GM21528 (cell line): Measurements from ENCODE around the gene CLPTM1.
"Not testable (repeated sequence)": the region's sequence is repeated elsewhere in the genome, so short reads cannot be mapped to it uniquely, and the experiment has no call there.

ENCODE experiments used
- ATAC-seq: cut with Tn5 transposase; IDR thresholded peaks from one replicate; pipeline ENCODE4 v1.9.1; 2021; ENCODE audit warnings: mild to moderate bottlenecking, moderate library complexity; ENCODE audit not compliant: unreplicated experiment, low FRiP score

Gene CLPTM1, protein sequence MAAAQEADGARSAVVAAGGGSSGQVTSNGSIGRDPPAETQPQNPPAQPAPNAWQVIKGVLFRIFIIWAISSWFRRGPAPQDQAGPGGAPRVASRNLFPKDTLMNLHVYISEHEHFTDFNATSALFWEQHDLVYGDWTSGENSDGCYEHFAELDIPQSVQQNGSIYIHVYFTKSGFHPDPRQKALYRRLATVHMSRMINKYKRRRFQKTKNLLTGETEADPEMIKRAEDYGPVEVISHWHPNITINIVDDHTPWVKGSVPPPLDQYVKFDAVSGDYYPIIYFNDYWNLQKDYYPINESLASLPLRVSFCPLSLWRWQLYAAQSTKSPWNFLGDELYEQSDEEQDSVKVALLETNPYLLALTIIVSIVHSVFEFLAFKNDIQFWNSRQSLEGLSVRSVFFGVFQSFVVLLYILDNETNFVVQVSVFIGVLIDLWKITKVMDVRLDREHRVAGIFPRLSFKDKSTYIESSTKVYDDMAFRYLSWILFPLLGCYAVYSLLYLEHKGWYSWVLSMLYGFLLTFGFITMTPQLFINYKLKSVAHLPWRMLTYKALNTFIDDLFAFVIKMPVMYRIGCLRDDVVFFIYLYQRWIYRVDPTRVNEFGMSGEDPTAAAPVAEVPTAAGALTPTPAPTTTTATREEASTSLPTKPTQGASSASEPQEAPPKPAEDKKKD

DNA sequence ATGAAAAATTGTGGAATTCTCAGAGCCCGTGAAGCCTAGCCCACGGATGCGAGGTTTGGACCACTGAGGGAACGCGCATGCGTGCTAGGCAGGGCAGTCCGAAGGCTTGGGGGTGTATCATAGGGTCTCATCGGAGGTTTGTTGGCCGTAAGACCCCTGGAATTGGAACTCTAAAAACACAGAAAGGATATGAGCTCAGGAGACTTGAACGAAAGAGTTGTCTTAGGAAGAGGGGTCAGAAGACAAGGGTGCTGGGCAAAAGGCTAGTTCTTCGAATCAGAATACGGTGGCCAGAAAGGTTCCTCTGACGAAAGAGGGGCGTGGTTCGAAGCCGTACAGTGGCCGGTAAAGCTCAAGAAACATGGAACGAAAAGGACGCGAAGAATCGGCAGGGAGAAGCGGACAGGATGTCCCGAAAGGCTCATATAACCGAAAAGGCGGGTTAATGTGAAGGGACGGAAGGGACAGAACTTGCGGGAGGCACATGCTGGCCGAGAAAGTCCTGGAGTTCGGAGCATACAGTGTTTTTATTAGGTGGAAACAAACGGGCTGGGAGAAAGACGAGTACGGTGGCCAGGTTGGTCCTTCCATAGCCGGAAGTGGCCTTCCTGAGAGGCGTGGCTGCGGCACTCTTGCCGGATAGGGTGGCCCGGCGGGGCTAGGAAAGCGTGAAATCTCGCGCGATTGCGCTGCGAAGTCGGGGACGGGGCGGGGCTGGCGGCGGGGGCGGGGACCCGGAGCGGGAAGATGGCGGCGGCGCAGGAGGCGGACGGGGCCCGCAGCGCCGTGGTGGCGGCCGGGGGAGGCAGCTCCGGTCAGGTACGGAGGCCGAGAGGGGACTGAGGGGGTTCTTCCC, at the start of gene CLPTM1:
CLPTM1 (plus strand) TSS at position 732 of the 856 bp plus-strand sequence; CDS start at position 748, 16 bp downstream.
- ATAC-seq, result peak; percentile 72

DNA sequence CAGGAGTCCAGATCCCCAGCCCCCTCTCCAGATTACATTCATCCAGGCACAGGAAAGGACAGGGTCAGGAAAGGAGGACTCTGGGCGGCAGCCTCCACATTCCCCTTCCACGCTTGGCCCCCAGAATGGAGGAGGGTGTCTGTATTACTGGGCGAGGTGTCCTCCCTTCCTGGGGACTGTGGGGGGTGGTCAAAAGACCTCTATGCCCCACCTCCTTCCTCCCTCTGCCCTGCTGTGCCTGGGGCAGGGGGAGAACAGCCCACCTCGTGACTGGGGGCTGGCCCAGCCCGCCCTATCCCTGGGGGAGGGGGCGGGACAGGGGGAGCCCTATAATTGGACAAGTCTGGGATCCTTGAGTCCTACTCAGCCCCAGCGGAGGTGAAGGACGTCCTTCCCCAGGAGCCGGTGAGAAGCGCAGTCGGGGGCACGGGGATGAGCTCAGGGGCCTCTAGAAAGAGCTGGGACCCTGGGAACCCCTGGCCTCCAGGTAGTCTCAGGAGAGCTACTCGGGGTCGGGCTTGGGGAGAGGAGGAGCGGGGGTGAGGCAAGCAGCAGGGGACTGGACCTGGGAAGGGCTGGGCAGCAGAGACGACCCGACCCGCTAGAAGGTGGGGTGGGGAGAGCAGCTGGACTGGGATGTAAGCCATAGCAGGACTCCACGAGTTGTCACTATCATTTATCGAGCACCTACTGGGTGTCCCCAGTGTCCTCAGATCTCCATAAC, 49.6 kb upstream of the CLPTM1 start, which contains the start of gene APOE:
APOE (plus strand) TSS at position 360 of the 724 bp plus-strand sequence. CDS start 829 bp downstream, outside the sequence.
- ATAC-seq, result no peak

DNA sequence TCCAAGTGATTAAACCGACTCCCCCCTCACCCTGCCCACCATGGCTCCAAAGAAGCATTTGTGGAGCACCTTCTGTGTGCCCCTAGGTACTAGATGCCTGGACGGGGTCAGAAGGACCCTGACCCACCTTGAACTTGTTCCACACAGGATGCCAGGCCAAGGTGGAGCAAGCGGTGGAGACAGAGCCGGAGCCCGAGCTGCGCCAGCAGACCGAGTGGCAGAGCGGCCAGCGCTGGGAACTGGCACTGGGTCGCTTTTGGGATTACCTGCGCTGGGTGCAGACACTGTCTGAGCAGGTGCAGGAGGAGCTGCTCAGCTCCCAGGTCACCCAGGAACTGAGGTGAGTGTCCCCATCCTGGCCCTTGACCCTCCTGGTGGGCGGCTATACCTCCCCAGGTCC, 47.6 kb upstream of the CLPTM1 start:
- no peak for ATAC-seq

DNA sequence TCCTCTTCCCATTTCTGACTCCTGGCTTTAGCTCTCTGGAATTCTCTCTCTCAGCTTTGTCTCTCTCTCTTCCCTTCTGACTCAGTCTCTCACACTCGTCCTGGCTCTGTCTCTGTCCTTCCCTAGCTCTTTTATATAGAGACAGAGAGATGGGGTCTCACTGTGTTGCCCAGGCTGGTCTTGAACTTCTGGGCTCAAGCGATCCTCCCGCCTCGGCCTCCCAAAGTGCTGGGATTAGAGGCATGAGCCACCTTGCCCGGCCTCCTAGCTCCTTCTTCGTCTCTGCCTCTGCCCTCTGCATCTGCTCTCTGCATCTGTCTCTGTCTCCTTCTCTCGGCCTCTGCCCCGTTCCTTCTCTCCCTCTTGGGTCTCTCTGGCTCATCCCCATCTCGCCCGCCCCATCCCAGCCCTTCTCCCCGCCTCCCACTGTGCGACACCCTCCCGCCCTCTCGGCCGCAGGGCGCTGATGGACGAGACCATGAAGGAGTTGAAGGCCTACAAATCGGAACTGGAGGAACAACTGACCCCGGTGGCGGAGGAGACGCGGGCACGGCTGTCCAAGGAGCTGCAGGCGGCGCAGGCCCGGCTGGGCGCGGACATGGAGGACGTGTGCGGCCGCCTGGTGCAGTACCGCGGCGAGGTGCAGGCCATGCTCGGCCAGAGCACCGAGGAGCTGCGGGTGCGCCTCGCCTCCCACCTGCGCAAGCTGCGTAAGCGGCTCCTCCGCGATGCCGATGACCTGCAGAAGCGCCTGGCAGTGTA, 46.9 kb upstream of the CLPTM1 start:
- ATAC-seq, result no peak

DNA sequence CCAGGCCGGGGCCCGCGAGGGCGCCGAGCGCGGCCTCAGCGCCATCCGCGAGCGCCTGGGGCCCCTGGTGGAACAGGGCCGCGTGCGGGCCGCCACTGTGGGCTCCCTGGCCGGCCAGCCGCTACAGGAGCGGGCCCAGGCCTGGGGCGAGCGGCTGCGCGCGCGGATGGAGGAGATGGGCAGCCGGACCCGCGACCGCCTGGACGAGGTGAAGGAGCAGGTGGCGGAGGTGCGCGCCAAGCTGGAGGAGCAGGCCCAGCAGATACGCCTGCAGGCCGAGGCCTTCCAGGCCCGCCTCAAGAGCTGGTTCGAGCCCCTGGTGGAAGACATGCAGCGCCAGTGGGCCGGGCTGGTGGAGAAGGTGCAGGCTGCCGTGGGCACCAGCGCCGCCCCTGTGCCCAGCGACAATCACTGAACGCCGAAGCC, 46.3 kb upstream of the CLPTM1 start:
- ATAC-seq, result no peak

DNA sequence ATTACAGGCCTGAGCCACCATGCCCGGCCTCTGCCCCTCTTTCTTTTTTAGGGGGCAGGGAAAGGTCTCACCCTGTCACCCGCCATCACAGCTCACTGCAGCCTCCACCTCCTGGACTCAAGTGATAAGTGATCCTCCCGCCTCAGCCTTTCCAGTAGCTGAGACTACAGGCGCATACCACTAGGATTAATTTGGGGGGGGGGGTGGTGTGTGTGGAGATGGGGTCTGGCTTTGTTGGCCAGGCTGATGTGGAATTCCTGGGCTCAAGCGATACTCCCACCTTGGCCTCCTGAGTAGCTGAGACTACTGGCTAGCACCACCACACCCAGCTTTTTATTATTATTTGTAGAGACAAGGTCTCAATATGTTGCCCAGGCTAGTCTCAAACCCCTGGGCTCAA, 45.4 kb upstream of the CLPTM1 start:
- ATAC-seq, result no peak

DNA sequence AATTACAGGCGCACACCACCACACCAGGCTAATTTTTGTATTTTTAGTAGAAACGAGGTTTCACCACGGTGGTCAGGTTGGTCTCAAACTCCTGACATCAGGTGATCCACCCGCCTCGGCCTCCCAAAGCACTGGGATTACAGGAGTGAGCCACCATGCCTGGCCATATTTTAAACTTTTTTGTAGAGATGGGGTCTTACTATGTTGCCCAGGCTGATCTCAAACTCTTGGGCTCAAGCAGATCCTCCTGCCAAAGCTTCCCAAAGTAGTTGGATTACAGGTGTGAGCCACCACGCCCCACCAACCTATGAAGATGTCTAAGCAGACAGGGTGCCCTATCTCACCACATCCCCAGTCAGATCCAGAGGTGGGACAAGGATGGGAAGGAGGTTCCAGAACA, 43.3 kb upstream of the CLPTM1 start:
- not testable (repeated sequence) for ATAC-seq

DNA sequence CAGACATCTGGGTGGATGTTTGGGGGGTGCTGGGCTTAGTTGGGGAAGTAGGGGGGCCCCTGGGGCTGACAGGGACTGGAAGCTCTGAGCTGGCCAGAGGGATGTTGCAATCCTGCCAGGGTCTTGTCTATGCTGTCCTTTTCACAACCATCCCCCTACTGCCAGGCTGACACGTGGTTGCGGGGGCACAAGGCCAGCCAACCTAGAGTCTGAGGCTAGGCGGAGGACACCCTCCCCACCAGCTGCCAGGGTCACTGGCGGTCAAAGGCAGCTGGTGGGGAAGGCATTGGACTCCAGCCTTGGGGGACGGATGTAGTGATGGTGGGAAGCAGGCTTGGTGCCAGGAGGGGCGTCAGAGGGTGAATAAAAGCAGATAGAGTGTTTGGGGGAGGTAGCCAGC, 42.3 kb upstream of the CLPTM1 start:
- no peak for ATAC-seq

DNA sequence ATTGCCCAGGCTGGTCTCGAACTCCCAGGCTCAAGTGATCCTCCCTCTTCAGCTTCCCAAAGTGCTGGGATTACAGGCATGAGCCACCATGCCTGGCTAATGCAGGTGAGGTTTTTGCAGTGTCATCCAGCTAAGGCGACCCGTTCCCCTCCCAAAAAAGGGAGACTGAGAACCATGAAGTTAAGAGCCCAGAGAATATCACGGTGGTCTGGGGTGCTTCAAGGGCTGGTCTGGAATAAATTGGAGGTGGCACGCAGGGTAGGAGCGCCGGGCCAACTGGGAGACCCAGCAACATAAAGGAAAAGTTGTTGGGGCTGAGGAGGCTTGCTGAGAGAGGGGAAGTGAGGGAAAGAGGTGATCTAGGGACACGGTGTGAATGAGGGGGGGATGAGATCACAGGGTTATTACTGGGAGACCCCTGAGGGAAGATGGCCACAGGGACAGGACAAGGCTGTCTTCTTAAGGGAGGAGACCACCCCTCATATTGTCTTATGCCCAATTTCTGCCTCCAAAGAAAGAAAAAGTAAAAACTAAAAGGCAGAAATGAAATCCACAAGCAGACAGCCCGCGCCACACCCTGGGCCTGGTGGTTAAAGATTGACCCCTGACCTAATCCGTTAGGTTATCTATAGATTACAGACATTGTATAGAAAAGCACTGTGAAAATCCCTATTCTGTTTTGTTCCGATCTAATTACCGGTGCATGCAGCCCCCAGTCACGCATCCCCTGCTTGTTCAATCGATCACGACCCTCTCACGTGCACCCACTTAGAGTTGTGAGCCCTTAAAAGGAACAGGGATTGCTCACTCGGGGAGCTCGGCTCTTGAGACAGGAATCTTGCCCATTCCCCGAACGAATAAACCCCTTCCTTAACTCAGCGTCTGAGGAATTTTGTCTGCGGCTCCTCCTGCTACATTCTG, 41.4 kb upstream of the CLPTM1 start:
- ATAC-seq, result not testable (repeated sequence)

DNA sequence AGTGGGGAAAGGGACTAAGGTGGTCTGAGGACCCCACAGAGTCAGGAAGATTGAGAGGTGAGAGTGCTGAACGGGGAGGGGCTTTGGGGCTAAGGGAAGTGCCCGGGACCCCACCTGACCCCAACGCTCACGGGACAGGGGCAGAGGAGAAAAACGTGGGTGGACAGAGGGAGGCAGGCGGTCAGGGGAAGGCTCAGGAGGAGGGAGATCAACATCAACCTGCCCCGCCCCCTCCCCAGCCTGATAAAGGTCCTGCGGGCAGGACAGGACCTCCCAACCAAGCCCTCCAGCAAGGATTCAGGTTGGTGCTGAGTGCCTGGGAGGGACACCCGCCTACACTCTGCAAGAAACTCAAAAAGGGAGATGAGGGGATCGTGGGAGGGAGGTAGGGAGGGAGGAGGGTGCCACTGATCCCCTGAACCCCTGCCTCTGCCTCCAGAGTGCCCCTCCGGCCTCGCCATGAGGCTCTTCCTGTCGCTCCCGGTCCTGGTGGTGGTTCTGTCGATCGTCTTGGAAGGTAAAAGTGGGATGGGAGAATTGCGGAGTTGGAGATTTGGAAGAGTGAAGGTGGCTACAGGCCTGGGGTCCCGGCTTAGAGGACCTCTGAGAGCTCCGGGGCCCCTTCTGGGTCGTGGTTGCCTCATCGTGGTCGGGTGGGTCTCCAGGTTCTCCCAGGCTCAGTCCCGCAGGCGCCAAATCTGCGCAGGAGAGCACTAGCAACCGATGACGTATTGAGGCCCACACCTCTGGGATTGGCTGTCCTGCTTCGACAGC, 40.6 kb upstream of the CLPTM1 start, which contains the start of gene APOC1:
APOC1 (plus strand) TSS at position 176 of the 774 bp plus-strand sequence; CDS start at position 460, 284 bp downstream.
- ATAC-seq, result peak; percentile 92

DNA sequence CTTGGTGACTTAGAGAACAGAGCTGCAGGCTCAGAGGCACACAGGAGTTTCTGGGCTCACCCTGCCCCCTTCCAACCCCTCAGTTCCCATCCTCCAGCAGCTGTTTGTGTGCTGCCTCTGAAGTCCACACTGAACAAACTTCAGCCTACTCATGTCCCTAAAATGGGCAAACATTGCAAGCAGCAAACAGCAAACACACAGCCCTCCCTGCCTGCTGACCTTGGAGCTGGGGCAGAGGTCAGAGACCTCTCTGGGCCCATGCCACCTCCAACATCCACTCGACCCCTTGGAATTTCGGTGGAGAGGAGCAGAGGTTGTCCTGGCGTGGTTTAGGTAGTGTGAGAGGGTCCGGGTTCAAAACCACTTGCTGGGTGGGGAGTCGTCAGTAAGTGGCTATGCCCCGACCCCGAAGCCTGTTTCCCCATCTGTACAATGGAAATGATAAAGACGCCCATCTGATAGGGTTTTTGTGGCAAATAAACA, 30.9 kb upstream of the CLPTM1 start:
- ATAC-seq, result no peak

DNA sequence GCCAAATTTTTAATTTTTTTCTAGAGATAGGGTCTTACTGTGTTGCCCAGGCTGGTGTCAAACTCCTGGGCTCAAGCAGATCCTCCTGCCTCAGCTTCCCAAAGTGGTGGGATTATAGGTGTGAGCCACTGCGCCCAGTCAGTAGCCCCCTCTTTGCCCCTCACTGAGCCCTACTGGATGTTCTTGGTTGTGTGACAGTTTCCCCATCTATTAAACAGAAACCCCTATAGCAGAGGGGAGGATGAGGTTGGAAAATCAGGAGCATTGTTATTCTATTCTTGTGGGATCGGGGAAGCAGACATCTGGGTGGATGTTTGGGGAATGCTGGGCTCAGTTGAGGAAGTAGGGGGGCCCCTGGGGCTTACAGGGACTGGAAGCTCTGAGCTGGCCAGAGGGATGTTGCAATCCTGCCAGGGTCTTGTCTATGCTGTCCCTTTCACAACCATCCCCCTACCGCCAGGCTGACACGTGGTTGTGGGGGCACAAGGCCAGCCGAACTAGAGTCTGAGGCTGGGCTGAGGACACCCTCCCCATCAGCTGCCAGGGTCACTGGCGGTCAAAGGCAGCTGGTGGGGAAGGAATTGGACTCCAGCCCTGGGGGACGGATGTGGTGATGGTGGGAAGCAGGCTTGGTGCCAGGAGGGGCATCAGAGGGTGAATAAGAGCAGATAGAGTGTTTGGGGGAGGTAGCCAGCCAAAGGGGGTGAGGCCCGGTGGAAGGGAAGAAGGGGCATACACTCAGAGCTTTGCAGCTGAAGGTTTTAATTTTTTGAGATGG, 29.9 kb upstream of the CLPTM1 start:
- no peak for ATAC-seq

DNA sequence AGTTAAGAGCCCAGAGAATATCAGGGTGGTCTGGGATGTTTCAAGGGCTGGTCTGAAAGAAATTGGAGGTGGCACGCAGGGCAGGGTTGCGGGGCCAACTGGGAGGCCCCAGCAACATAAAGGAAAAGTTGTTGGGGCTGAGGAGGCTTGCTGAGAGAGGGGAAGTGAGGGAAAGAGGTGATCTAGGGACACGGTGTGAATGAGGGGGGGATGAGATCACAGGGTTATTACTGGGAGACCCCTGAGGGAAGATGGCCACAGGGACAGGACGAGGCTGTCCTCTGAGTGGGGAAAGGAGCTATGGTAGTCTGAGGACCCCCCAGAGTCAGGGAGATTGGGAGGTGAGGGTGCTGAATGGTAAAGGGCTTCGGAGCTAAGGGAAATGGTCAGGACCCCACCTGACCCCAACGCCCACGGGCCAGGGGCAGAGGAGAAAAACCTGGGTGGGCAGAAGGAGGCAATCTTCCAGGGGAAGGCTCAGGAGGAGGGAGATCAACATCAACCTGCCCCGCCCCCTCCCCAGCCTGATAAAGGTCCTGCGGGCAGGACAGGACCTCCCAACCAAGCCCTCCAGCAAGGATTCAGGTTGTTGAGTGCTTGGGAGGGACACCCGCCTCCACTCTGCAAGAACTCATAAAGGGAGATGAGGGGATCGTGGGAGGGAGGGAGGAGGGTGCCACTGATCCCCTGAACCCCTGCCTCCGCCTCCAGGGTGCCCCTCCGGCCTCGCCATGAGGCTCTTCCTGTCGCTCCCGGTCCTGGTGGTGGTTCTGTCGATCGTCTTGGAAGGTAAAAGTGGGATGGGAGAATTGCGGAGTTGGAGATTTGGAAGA, 28.7 kb upstream of the CLPTM1 start:
- not testable (repeated sequence) for ATAC-seq

DNA sequence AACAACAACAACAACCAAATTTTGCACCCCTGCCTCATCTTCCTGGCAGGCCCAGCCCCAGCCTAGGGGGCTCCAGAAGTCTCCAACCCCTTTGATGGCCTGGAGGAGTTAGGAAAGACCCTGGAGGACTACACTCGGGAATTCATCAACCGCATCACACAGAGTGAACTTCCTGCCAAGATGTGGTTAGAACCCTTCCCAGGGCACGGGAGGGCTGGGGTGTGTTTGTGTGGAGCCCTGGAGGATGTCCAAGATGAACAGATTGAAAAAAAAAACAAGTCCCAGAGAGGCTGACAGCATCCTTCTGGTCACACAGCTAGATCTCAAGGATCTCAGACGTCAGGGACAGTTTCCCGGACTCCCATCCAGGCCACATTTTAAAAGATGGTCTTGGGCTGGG, 27.4 kb upstream of the CLPTM1 start:
- ATAC-seq, result no peak

DNA sequence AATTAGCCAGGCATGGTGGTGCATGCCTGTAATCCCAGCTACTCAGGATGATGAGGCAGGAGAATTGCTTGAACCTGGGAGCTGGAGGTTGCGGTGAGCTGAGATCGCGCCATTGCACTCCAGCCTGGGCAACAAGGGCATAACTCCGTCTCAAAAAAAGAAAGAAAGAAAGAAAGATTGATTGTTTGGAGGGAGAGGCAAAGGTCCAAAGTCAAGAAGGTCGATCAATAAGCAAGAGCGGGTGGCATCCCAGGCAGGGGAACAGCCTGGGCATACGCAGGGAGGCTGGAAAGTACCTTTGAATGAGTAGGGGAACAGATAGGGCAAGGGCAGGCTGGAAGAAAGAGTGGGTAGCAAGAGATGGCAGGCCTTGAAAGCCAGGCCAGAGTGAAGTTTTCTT, 25.1 kb upstream of the CLPTM1 start:
- no peak for ATAC-seq

DNA sequence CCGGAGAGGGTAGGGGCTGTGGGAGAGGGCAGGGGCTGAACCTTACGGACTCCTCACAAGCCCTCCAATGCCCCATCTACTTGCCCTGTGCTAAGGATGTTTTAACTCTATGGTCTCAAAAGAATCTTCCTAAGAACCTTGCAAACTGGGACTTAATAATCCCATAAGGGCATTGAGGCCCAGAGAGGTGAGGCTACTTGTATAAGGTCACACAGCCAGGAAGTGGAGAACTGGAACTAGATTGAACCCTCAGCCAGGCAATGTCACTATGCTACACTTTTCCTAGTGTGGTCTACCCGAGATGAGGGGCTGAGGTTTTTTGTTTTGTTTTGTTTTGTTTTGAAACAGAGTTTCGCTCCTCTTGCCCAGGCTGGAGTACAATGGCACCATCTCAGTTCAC, 23.6 kb upstream of the CLPTM1 start:
- no peak for ATAC-seq
